GM18505 (cell line): Measurements from ENCODE around the gene RBMX.
"Not testable (repeated sequence)": the region's sequence is repeated elsewhere in the genome, so short reads cannot be mapped to it uniquely, and the experiment has no call there.

Experiments used
- ATAC-seq: cut with Tn5 transposase; IDR thresholded peaks from one replicate; pipeline ENCODE4 v1.9.1; 2021; ENCODE audit not compliant: unreplicated experiment
- POLR2A ChIP-seq: IDR thresholded peaks from 4 replicates; pipeline ENCODE4 v1.6.1; 2011; ENCODE audit warnings: borderline replicate concordance; ENCODE audit not compliant: insufficient read depth, insufficient read length; ENCODE audit errors: extremely low read depth

RBMX gene

GRCh38 chrX:136896121-136896914 is 15.8 kb upstream of the RBMX start:
- ATAC-seq, result no peak

GRCh38 chrX:136892412-136892811 is 11.9 kb upstream of the RBMX start:
- TF ChIP-seq POLR2A, result no peak
- ATAC-seq, result no peak

More at GRCh38 chrX:136896121-136896914, 15.8 kb upstream of the RBMX start:
- no peak for TF ChIP-seq POLR2A

- ATAC-seq, result not testable (repeated sequence)
Measured at GRCh38 chrX:136890596-136890995, 10.1 kb upstream of the RBMX start.

GRCh38 chrX:136889269-136889668 is 8.7 kb upstream of the RBMX start:
- no peak for TF ChIP-seq POLR2A
- no peak for ATAC-seq

GRCh38 chrX:136880003-136880451 is 498 bp downstream of the RBMX start:
- ATAC-seq, result peak; percentile 3
- TF ChIP-seq POLR2A, result no peak

- TF ChIP-seq POLR2A, result no peak
Measured at GRCh38 chrX:136879001-136879687, 1.4 kb downstream of the RBMX start.

GRCh38 chrX:136878423-136878822 is 2.1 kb downstream of the RBMX start:
- TF ChIP-seq POLR2A, result no peak
- no peak for ATAC-seq

More at GRCh38 chrX:136879001-136879687, 1.4 kb downstream of the RBMX start:
- no peak for ATAC-seq

- ATAC-seq, result not testable (repeated sequence)
Measured at GRCh38 chrX:136874114-136874513, 6.4 kb downstream of the RBMX start.

GRCh38 chrX:136873210-136873609 is 7.3 kb downstream of the RBMX start:
- not testable (repeated sequence) for ATAC-seq

- no peak for ATAC-seq
- TF ChIP-seq POLR2A, result no peak
Measured at GRCh38 chrX:136872091-136872700, 8.3 kb downstream of the RBMX start.

GRCh38 chrX:136870064-136870463 is 10.5 kb downstream of the RBMX start:
- ATAC-seq, result no peak
- no peak for TF ChIP-seq POLR2A

GRCh38 chrX:136868283-136869055 is 12.1 kb downstream of the RBMX start:
- no peak for TF ChIP-seq POLR2A
- no peak for ATAC-seq

GRCh38 chrX:136867518-136867917 is 13.0 kb downstream of the RBMX start:
- no peak for ATAC-seq
- TF ChIP-seq POLR2A, result no peak
